GM18499 (cell line): ENCODE results near the gene ZNF768.

Experiments used
- ATAC-seq: cut with Tn5 transposase; IDR thresholded peaks from one replicate; pipeline ENCODE4 v1.9.1; 2021; ENCODE audit warnings: moderate number of reproducible peaks; ENCODE audit not compliant: insufficient read depth, unreplicated experiment

The ZNF768 gene

GRCh38 chr16:30474684-30475083, 51.7 kb downstream of the ZNF768 start:
- ATAC-seq, result no peak

DNA sequence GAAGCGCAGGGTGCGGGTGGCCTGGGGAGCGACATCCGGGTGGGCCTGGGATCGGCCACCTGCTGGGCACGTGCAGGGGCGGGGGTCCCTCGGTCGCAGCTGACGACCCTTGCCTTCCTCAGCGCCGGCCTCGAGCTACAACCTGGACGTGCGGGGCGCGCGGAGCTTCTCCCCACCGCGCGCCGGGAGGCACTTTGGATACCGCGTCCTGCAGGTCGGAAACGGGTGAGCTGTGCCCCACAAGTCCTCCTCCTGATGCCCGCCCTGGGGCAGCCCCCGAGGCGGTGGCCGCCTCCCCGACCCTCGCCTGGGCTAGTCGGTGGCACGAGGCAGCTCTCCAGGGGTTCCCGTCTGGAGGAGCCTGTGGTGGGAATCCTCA, 52.3 kb downstream of the ZNF768 start:
- ATAC-seq, result no peak
